Thymus (tissue), 11 donors: ENCODE results near the gene CYB561. TPM values are rescaled to one million over a fixed set of nuclear protein-coding genes. Genes with fewer than 3 reads are reported as not detected.
"Not testable (repeated sequence)": the region's sequence is repeated elsewhere in the genome, so short reads cannot be mapped to it uniquely, and the experiment has no call there.

Experiments
- DNase-seq, 9 donors: peaks; one replicate each; pipeline ENCODE4 v3.0.0-alpha.2; 2013; ENCODE audit warnings: low spot score in 9 of 9, low read depth in 6 of 9, missing footprints in 1 of 9
- H3K27ac ChIP-seq, 2 donors: one replicate each; pipeline ENCODE4 v1.5.1; 2013; ENCODE audit warnings: control low read depth in 1 of 2, low read depth in 1 of 2, low read length in 1 of 2, mild to moderate bottlenecking in 1 of 2, moderate library complexity in 1 of 2
- H3K27me3 ChIP-seq, 2 donors: one replicate each; pipeline ENCODE4 v1.5.1; 2013; ENCODE audit warnings: low read length in 1 of 2; ENCODE audit not compliant: control insufficient read depth in 2 of 2, insufficient read depth in 1 of 2
- H3K36me3 ChIP-seq, 2 donors: one replicate each; pipeline ENCODE4 v1.5.1; 2013; ENCODE audit warnings: low read length in 1 of 2, mild to moderate bottlenecking in 1 of 2, moderate library complexity in 1 of 2; ENCODE audit not compliant: control insufficient read depth in 2 of 2, insufficient read depth in 2 of 2
- H3K4me1 ChIP-seq, 2 donors: one replicate each; pipeline ENCODE4 v1.5.1; 2013; ENCODE audit warnings: low read length in 2 of 2; ENCODE audit not compliant: control insufficient read depth in 2 of 2, insufficient read depth in 2 of 2
- H3K4me3 ChIP-seq, 2 donors: one replicate each; pipeline ENCODE4 v1.5.1; 2013; ENCODE audit warnings: low read length in 2 of 2, control low read depth in 1 of 2, mild to moderate bottlenecking in 1 of 2
- H3K9me3 ChIP-seq, 2 donors: one replicate each; pipeline ENCODE4 v1.5.1; 2013; ENCODE audit warnings: low read length in 1 of 2, mild to moderate bottlenecking in 1 of 2; ENCODE audit not compliant: control insufficient read depth in 2 of 2, insufficient read depth in 1 of 2
- WGBS: extraction: QIAGEN DNeasy Blood & Tissue Kit; methylation state at CpG from one replicate; pipeline ENCODE4 v1.1.7; 2013; 5-methylcytosine and 5-hydroxymethylcytosine counted together
- polyA plus RNA-seq: library from polyadenylated mRNA; stranded (reverse); fragments of 200-250 nt; gene quantifications from one replicate; pipeline ENCODE4 v1.2.3, GENCODE V29; 2013
- total RNA-seq: library from RNA; stranded (reverse); fragments of 120-200 nt; gene quantifications from one replicate; pipeline ENCODE4 v1.2.4, GENCODE V29; 2013
- donor health status: healthy.

CYB561 gene
- total and polyA plus RNA-seq, 2 donors = 2.6 to 7.8 TPM

GRCh38 chr17:63475491-63476412 lies 29.6 kb upstream of the CYB561 start:
- no peak for DNase-seq
- H3K4me1 ChIP-seq = peaks cover 12 to 22% of the 10 kb centered on the region in 2 donors
- H3K9me3 ChIP-seq = peaks cover 0 to 4% of the 10 kb centered on the region in 2 donors
- no peak overlapping the region for H3K4me3 ChIP-seq
- H3K27me3 ChIP-seq = peaks cover 26 to 58% of the 10 kb centered on the region in 2 donors
- no peaks in the 10 kb centered on the region for H3K36me3 ChIP-seq
- WGBS = 78% methylated on average over 28 of the region's 28 CpGs
- H3K27ac ChIP-seq = no peak overlapping the region

DNA sequence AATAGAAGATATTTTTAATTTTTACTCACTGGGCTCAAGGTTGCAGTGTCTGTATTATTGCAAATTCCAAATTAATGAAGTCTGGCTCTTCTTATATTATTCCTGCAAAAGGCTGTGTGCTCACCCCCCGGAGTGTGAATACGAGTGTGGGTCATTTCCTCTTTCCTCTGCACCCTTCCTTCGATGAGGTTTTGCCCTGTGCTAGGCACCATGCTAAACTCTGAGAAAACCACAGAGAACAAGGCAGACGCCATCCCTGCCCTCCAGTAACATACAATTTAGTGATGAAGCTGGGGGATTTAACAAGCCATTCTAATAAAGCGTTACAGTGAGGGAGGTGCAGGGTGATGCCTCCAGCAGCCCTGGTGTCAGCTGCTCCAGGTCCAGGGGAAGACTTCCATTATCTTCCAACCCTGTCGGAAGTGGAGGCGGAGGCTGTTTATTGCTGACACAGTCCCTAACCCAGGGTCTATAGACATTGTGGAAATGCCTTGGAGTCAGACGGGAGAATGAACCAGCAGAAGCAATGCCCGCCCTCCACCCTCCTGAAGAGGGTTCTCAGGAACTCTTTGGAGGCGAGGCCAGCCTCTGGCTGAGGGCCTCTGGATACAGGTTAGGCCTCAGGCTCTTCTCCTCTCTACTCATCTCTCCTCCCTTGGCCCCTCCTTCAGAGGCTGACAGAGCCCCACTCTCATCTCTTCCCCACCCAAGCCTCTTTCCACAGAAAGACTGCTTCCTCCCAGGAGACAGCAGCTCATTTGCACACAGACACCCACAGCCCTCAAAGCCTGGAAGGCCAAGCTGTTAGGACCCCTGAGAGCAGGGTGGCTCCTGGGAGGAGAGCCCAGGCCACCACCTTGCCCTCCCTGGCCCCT lies 28.7 kb upstream of the CYB561 start:
- Histone ChIP-seq H3K27ac (no peak overlapping the region), H3K36me3 (no peaks in the 10 kb centered on the region)
- DNase-seq = no peak

GRCh38 chr17:63474174-63474573 lies 28.1 kb upstream of the CYB561 start:
- Histone ChIP-seq H3K27ac (no peak overlapping the region), H3K27me3 (peaks cover 26 to 48% of the 10 kb centered on the region in 2 donors), H3K4me1 (peaks cover 12 to 22% of the 10 kb centered on the region in 2 donors), H3K4me3 (no peak overlapping the region), H3K9me3 (peaks cover 0 to 4% of the 10 kb centered on the region in 2 donors), H3K36me3 (no peaks in the 10 kb centered on the region)
- no peak for DNase-seq
- WGBS = 87% methylated on average over 3 of the region's 3 CpGs

More for the DNA sequence above, 28.7 kb upstream of the CYB561 start:
- Histone ChIP-seq H3K4me1 (peaks cover 12 to 22% of the 10 kb centered on the region in 2 donors), H3K4me3 (no peak overlapping the region), H3K9me3 (peaks cover 0 to 4% of the 10 kb centered on the region in 2 donors), H3K27me3 (peaks cover 26 to 53% of the 10 kb centered on the region in 2 donors)
- WGBS = 86% methylated on average over 10 of the region's 10 CpGs

GRCh38 chr17:63468099-63468498 lies 22.0 kb upstream of the CYB561 start:
- WGBS = 96% methylated on average over 6 of the region's 6 CpGs
- H3K4me1 ChIP-seq, H3K9me3 ChIP-seq, H3K27me3 ChIP-seq, H3K4me3 ChIP-seq, H3K27ac ChIP-seq, H3K36me3 ChIP-seq, DNase-seq: not testable (repeated sequence)

GRCh38 chr17:63464691-63465236 lies 18.7 kb upstream of the CYB561 start:
- Histone ChIP-seq H3K36me3 (no peaks in the 10 kb centered on the region), H3K27ac (no peak overlapping the region), H3K4me1 (peaks cover 0 to under 1% of the 10 kb centered on the region in 2 donors), H3K4me3 (no peak overlapping the region), H3K27me3 (no peaks in the 10 kb centered on the region), H3K9me3 (no peaks in the 10 kb centered on the region)
- no peak for DNase-seq
- WGBS = 59% methylated on average over 4 of the region's 4 CpGs

DNA sequence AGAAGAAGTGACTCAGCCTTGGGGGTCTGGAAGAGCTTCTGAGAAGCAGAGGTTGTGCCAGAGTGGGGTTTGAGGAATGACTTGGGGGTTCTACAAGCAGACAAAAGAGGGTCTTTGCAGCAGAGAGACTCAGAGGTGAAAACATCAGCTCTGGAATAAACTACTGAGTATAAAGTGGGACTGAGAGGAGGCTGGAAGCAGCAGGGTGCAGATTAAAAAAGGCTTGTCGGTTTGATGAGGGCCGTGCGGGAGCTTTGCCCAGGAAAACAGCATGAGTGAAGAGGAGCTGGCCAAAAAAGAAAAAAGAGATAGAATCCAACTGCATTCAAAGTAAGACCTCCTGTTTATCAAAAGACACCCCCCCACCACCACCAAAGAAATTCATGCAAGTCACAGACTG lies 17.7 kb upstream of the CYB561 start:
- Histone ChIP-seq H3K4me1 (peaks cover 0 to 3% of the 10 kb centered on the region in 2 donors), H3K27ac (no peak overlapping the region), H3K9me3 (no peaks in the 10 kb centered on the region), H3K4me3 (no peak overlapping the region), H3K27me3 (no peaks in the 10 kb centered on the region), H3K36me3 (no peaks in the 10 kb centered on the region)
- WGBS = 76% methylated on average over 3 of the region's 3 CpGs
- no peak for DNase-seq

- no peaks in the 10 kb centered on the region for H3K36me3 ChIP-seq
- no peaks in the 10 kb centered on the region for H3K27me3 ChIP-seq
- no peak overlapping the region for H3K27ac ChIP-seq
- H3K4me3 ChIP-seq = no peak overlapping the region
- 91% methylated on average over 9 of the region's 9 CpGs for WGBS
- no peak for DNase-seq
- H3K9me3 ChIP-seq = no peaks in the 10 kb centered on the region
- H3K4me1 ChIP-seq = peaks cover 0 to 3% of the 10 kb centered on the region in 2 donors
Measured at GRCh38 chr17:63460018-63460417, 13.9 kb upstream of the CYB561 start.

GRCh38 chr17:63458478-63458877 lies 12.4 kb upstream of the CYB561 start:
- Histone ChIP-seq H3K9me3 (no peaks in the 10 kb centered on the region), H3K27ac (no peak overlapping the region), H3K36me3 (no peaks in the 10 kb centered on the region), H3K4me3 (no peak overlapping the region), H3K4me1 (peaks cover 0 to 3% of the 10 kb centered on the region in 2 donors), H3K27me3 (no peaks in the 10 kb centered on the region)
- no peak for DNase-seq
- 99% methylated on average over 4 of the region's 4 CpGs for WGBS
